GM19023 (cell line): ENCODE data around the gene USP5.
"Not testable (repeated sequence)": the region's sequence is repeated elsewhere in the genome, so short reads cannot be mapped to it uniquely, and the experiment has no call there.

Experiments used
- ATAC-seq: cut with Tn5 transposase; IDR thresholded peaks from one replicate; pipeline ENCODE4 v1.9.1; 2021; ENCODE audit warnings: mild to moderate bottlenecking, moderate library complexity; ENCODE audit not compliant: unreplicated experiment

Gene USP5

GRCh38 chr12:6865307-6865706 lies 13.4 kb downstream of the USP5 start:
- ATAC-seq, result not testable (repeated sequence)

GRCh38 chr12:6866163-6866919 lies 14.4 kb downstream of the USP5 start:
- ATAC-seq, result no peak

GRCh38 chr12:6866920-6867412 lies 15.0 kb downstream of the USP5 start:
- ATAC-seq, result peak; percentile 1

- peak; percentile 66 for ATAC-seq
Measured at GRCh38 chr12:6867413-6868210, 15.7 kb downstream of the USP5 start, which contains the start of gene TPI1. TPI1 (plus strand) TSS chr12:6867531; CDS start chr12:6867567, 36 bp downstream.

GRCh38 chr12:6868211-6869048 lies 16.5 kb downstream of the USP5 start:
- ATAC-seq, result no peak

- ATAC-seq, result no peak
Measured at GRCh38 chr12:6869049-6870021, 17.4 kb downstream of the USP5 start.

- not testable (repeated sequence) for ATAC-seq
Measured at GRCh38 chr12:6870304-6870703, 18.4 kb downstream of the USP5 start.

- no peak for ATAC-seq
Measured at GRCh38 chr12:6871052-6871957, 19.4 kb downstream of the USP5 start.

- peak; percentile 33 for ATAC-seq
Measured at GRCh38 chr12:6872073-6873048, 20.4 kb downstream of the USP5 start.

- ATAC-seq, result peak; percentile 77
Measured at GRCh38 chr12:6873094-6874014, 21.4 kb downstream of the USP5 start, which contains the start of gene SPSB2. SPSB2 (minus strand) TSS chr12:6873303; CDS start chr12:6872901, 402 bp downstream.

- ATAC-seq, result not testable (repeated sequence)
Measured at GRCh38 chr12:6874015-6874368, 22.0 kb downstream of the USP5 start.

GRCh38 chr12:6879824-6880223 lies 27.9 kb downstream of the USP5 start:
- ATAC-seq, result not testable (repeated sequence)

- ATAC-seq, result no peak
Measured at GRCh38 chr12:6883252-6883651, 31.3 kb downstream of the USP5 start.

GRCh38 chr12:6883683-6884082 lies 31.7 kb downstream of the USP5 start:
- ATAC-seq, result no peak

GRCh38 chr12:6884539-6884938 lies 32.6 kb downstream of the USP5 start:
- no peak for ATAC-seq

GRCh38 chr12:6886206-6886999 lies 34.5 kb downstream of the USP5 start:
- not testable (repeated sequence) for ATAC-seq
